Neutrophil (primary cell): ENCODE data around the gene TJAP1.

Experiments
- H3K27ac ChIP-seq: fragments of 200-600 bp; sonication (generic); 2 replicates; pipeline ENCODE4 v1.5.1; 2016; ENCODE audit warnings: mild to moderate bottlenecking, moderate library complexity
- H3K27me3 ChIP-seq: fragments of 200-600 bp; sonication (generic); 2 replicates; pipeline ENCODE4 v1.6.0; 2016; ENCODE audit warnings: mild to moderate bottlenecking
- H3K36me3 ChIP-seq: fragments of 200-600 bp; sonication (generic); 2 replicates; pipeline ENCODE4 v1.5.1; 2017
- H3K4me1 ChIP-seq, 2 experiments: fragments of 200-600 bp in 1 of 2; sonication (generic) in 1 of 2; 1 replicate in 1 of 2; 2 replicates in 1 of 2; pipeline versions ENCODE4 v1.5.1 to v1.6.1; 2013 to 2016; ENCODE audit warnings: low read depth in 1 of 2, low read length in 1 of 2, mild to moderate bottlenecking in 1 of 2, moderate library complexity in 1 of 2; ENCODE audit not compliant: control insufficient read depth in 1 of 2, insufficient read depth in 1 of 2
- H3K4me3 ChIP-seq, 2 experiments: fragments of 200-600 bp in 1 of 2; sonication (generic) in 1 of 2; 1 replicate in 1 of 2; 2 replicates in 1 of 2; pipeline ENCODE4 v1.5.1; 2013 to 2016; ENCODE audit warnings: low read depth in 1 of 2, low read length in 1 of 2, mild to moderate bottlenecking in 1 of 2, moderate library complexity in 1 of 2
- H3K9me3 ChIP-seq: fragments of 200-600 bp; sonication (generic); 2 replicates; pipeline ENCODE4 v1.5.1; 2016
- CTCF ChIP-seq: fragments of 200-600 bp; sonication (generic); IDR thresholded peaks from 2 replicates; pipeline ENCODE4 v1.5.1; 2016; ENCODE audit warnings: antibody characterized with exemption

TJAP1 gene

GRCh38 chr6:43467752-43468151 is 9.6 kb upstream of the TJAP1 start:
- Histone ChIP-seq H3K9me3 (no peaks in the 10 kb centered on the region), H3K27ac (no peak overlapping the region), H3K4me1 (no peaks in the 10 kb centered on the region), H3K36me3 (no peaks in the 10 kb centered on the region), H3K27me3 (peaks cover 71% of the 10 kb centered on the region), H3K4me3 (no peak overlapping the region)
- TF ChIP-seq CTCF: no peak

- Histone ChIP-seq H3K4me1 (no peaks in the 10 kb centered on the region), H3K9me3 (no peaks in the 10 kb centered on the region), H3K36me3 (no peaks in the 10 kb centered on the region), H3K27me3 (peaks cover 66% of the 10 kb centered on the region), H3K4me3 (no peak overlapping the region), H3K27ac (no peak overlapping the region)
- TF ChIP-seq CTCF: no peak
Measured at GRCh38 chr6:43468240-43468639, 9.1 kb upstream of the TJAP1 start.

- H3K27ac ChIP-seq: no peak overlapping the region
- peaks cover 59% of the 10 kb centered on the region for H3K27me3 ChIP-seq
Measured at GRCh38 chr6:43468748-43469681, 8.4 kb upstream of the TJAP1 start.

GRCh38 chr6:43469947-43470346 is 7.4 kb upstream of the TJAP1 start:
- Histone ChIP-seq H3K36me3 (no peaks in the 10 kb centered on the region), H3K4me3 (no peak overlapping the region), H3K9me3 (no peaks in the 10 kb centered on the region), H3K4me1 (no peaks in the 10 kb centered on the region), H3K27ac (no peak overlapping the region), H3K27me3 (peaks cover 54% of the 10 kb centered on the region)
- no peak for TF ChIP-seq CTCF

More at GRCh38 chr6:43468748-43469681, 8.4 kb upstream of the TJAP1 start:
- Histone ChIP-seq H3K4me3 (no peak overlapping the region), H3K4me1 (no peaks in the 10 kb centered on the region), H3K9me3 (no peaks in the 10 kb centered on the region), H3K36me3 (no peaks in the 10 kb centered on the region)
- TF ChIP-seq CTCF: no peak

- H3K27me3 ChIP-seq: peaks cover 50% of the 10 kb centered on the region
- no peak for TF ChIP-seq CTCF
- no peak overlapping the region for H3K4me3 ChIP-seq
- no peaks in the 10 kb centered on the region for H3K36me3 ChIP-seq
- H3K9me3 ChIP-seq: no peaks in the 10 kb centered on the region
- no peak overlapping the region for H3K27ac ChIP-seq
- H3K4me1 ChIP-seq: no peaks in the 10 kb centered on the region
Measured at GRCh38 chr6:43471399-43471798, 6.0 kb upstream of the TJAP1 start.
